Liver (tissue), 9 donors: ENCODE results near the gene ZSWIM6. TPM values are rescaled to one million over a fixed set of nuclear protein-coding genes. Genes with fewer than 3 reads are reported as not detected.
A peak's percentile ranks its signal among the peaks of the same experiment; 100 is the strongest.

Experiments used
- DNase-seq: peaks from one replicate; pipeline ENCODE4 v3.0.0-alpha.2; 2017; ENCODE audit warnings: low spot score
- H3K27ac ChIP-seq, 2 donors: one replicate each; pipeline ENCODE4 v1.7.0; 2013; ENCODE audit warnings: inconsistent platforms in 2 of 2, low read length in 2 of 2, control low read depth in 1 of 2, low read depth in 1 of 2, mild to moderate bottlenecking in 1 of 2
- H3K27me3 ChIP-seq, 4 donors: one replicate each; pipeline versions ENCODE4 v1.6.1 to v1.7.0; 2013; ENCODE audit warnings: low read length in 3 of 4, inconsistent platforms in 1 of 4, mild to moderate bottlenecking in 1 of 4, moderate library complexity in 1 of 4; ENCODE audit not compliant: control insufficient read depth in 4 of 4, insufficient read depth in 4 of 4
- H3K36me3 ChIP-seq, 4 donors: one replicate each; pipeline versions ENCODE4 v1.6.1 to v1.7.0; 2013; ENCODE audit warnings: low read length in 3 of 4, mild to moderate bottlenecking in 3 of 4, low read depth in 1 of 4, moderate library complexity in 1 of 4; ENCODE audit not compliant: control insufficient read depth in 4 of 4, insufficient read depth in 3 of 4
- H3K4me1 ChIP-seq, 4 donors: one replicate each; pipeline versions ENCODE4 v1.6.1 to v1.7.0; 2013; ENCODE audit warnings: low read length in 3 of 4, mild to moderate bottlenecking in 3 of 4, moderate library complexity in 1 of 4; ENCODE audit not compliant: control insufficient read depth in 4 of 4, insufficient read depth in 4 of 4
- H3K4me3 ChIP-seq, 3 donors: one replicate each; pipeline versions ENCODE4 v1.6.1 to v1.7.0; 2013; ENCODE audit warnings: low read length in 3 of 3, control low read depth in 1 of 3, low read depth in 1 of 3, mild to moderate bottlenecking in 1 of 3
- H3K9ac ChIP-seq, 2 donors: one replicate each; pipeline ENCODE4 v1.7.0; 2013; ENCODE audit warnings: low read length in 2 of 2, mild to moderate bottlenecking in 2 of 2, moderate library complexity in 2 of 2, control low read depth in 1 of 2, low read depth in 1 of 2
- H3K9me3 ChIP-seq, 4 donors: one replicate each; pipeline versions ENCODE4 v1.6.1 to v1.7.0; 2013; ENCODE audit warnings: low read length in 3 of 4; ENCODE audit not compliant: control insufficient read depth in 4 of 4
- ATF3 ChIP-seq: IDR thresholded peaks from 2 replicates; pipeline ENCODE4 v1.6.1; 2016; ENCODE audit warnings: antibody characterized with exemption
- CTCF ChIP-seq: fragments of 150-350 bp; IDR thresholded peaks from 2 replicates; pipeline ENCODE4 v1.5.1; 2017; ENCODE audit warnings: improper control_type of control experiment, low read depth, low read length; ENCODE audit not compliant: missing input control
- EGR1 ChIP-seq, 2 donors: IDR thresholded peaks; 2 replicates each; pipeline ENCODE4 v1.6.1; 2016 to 2018; ENCODE audit warnings: antibody characterized with exemption in 2 of 2, low read depth in 2 of 2
- FOXA1 ChIP-seq: IDR thresholded peaks from 2 replicates; pipeline ENCODE4 v1.6.1; 2016; ENCODE audit warnings: antibody characterized with exemption
- FOXA2 ChIP-seq: IDR thresholded peaks from 2 replicates; pipeline ENCODE4 v1.6.1; 2016; ENCODE audit warnings: antibody characterized with exemption
- GABPA ChIP-seq, 2 donors: IDR thresholded peaks in 1 of 2; conservative IDR thresholded peaks in 1 of 2; 2 replicates each; pipeline ENCODE4 v1.6.1; 2016; ENCODE audit warnings: antibody characterized with exemption in 2 of 2, mild to moderate bottlenecking in 1 of 2, moderate library complexity in 1 of 2
- HNF4A ChIP-seq, 2 donors: conservative IDR thresholded peaks; 2 replicates each; pipeline ENCODE4 v1.6.1; 2016; ENCODE audit warnings: antibody characterized with exemption in 2 of 2, mild to moderate bottlenecking in 2 of 2
- HNF4G ChIP-seq: IDR thresholded peaks from 2 replicates; pipeline ENCODE4 v1.6.1; 2016; ENCODE audit warnings: antibody characterized with exemption
- JUND ChIP-seq, 2 donors: IDR thresholded peaks; 2 replicates each; pipeline ENCODE4 v1.6.1; 2016; ENCODE audit warnings: antibody characterized with exemption in 2 of 2
- MAX ChIP-seq: IDR thresholded peaks from 2 replicates; pipeline ENCODE4 v1.6.1; 2016; ENCODE audit warnings: antibody characterized with exemption
- NR2F2 ChIP-seq: IDR thresholded peaks from 2 replicates; pipeline ENCODE4 v1.6.1; 2016; ENCODE audit warnings: antibody characterized with exemption
- RAD21 ChIP-seq, 2 donors: IDR thresholded peaks; 2 replicates each; pipeline ENCODE4 v1.6.1; 2016; ENCODE audit warnings: antibody characterized with exemption in 2 of 2, mild to moderate bottlenecking in 2 of 2
- REST ChIP-seq: IDR thresholded peaks from 2 replicates; pipeline ENCODE4 v1.6.1; 2016; ENCODE audit warnings: antibody characterized with exemption, mild to moderate bottlenecking
- RXRA ChIP-seq, 2 donors: IDR thresholded peaks; 2 replicates each; pipeline ENCODE4 v1.6.1; 2017 to 2018; ENCODE audit warnings: antibody characterized with exemption in 2 of 2, mild to moderate bottlenecking in 1 of 2
- SP1 ChIP-seq: IDR thresholded peaks from 2 replicates; pipeline ENCODE4 v1.6.1; 2018; ENCODE audit warnings: antibody characterized with exemption, mild to moderate bottlenecking
- TAF1 ChIP-seq: conservative IDR thresholded peaks from 2 replicates; pipeline ENCODE4 v1.6.1; 2016; ENCODE audit warnings: antibody characterized with exemption, mild to moderate bottlenecking
- YY1 ChIP-seq: IDR thresholded peaks from 2 replicates; pipeline ENCODE4 v1.6.1; 2016; ENCODE audit warnings: antibody characterized with exemption, mild to moderate bottlenecking
- ZBTB33 ChIP-seq: IDR thresholded peaks from 2 replicates; pipeline ENCODE4 v1.6.1; 2016; ENCODE audit warnings: antibody characterized with exemption
- WGBS: extraction: QIAGEN DNeasy Blood & Tissue Kit; methylation state at CpG from one replicate; pipeline ENCODE4 v1.1.7; 2013; 5-methylcytosine and 5-hydroxymethylcytosine counted together
- polyA plus RNA-seq, 2 donors: library from polyadenylated mRNA; stranded (reverse) in 1 of 2; unstranded in 1 of 2; fragments of 200-250 nt in 1 of 2; fragments of >200 nt in 1 of 2; fragmentation: Nextera tagmentation in 1 of 2; extraction: Ambion mirVana in 1 of 2; gene quantifications; one replicate each; pipeline versions ENCODE4 v1.2.1 to v1.2.3, GENCODE V29; 2013 to 2015
- total RNA-seq, 2 donors: library from RNA; depleted of rRNA; stranded (reverse); fragments of >200 nt; gene quantifications; one replicate each; pipeline ENCODE4 v1.2.3, GENCODE V29; 2014
- donor health status: healthy.
- donor health status: healthy.
- donor health status: healthy.
- donor health status: healthy.
- donor health status: healthy.

Gene ZSWIM6
- total and polyA plus RNA-seq, 4 donors: 1.3 to 5.2 (median 3.3) TPM

- TF ChIP-seq RXRA (IDR thresholded peaks at IDR 0.05) (peak; percentile 90 to 95), MAX (peak; percentile 99), CTCF (no peak), NR2F2 (peak; percentile 46)
Measured at GRCh38 chr5:61408476-61409168, 76.6 kb downstream of the ZSWIM6 start (continued).

- no peak for DNase-seq
Measured at GRCh38 chr5:61409568-61409967, 77.5 kb downstream of the ZSWIM6 start.

More at GRCh38 chr5:61409568-61409967, 77.5 kb downstream of the ZSWIM6 start:
- Histone ChIP-seq H3K9me3 (no peaks in the 10 kb centered on the region), H3K4me1 (peaks cover 0 to 29% (median 19%) of the 10 kb centered on the region in 4 donors), H3K36me3 (no peaks in the 10 kb centered on the region), H3K4me3 (no peak overlapping the region), H3K27me3 (no peaks in the 10 kb centered on the region), H3K9ac (peak overlapping the region in 1 of 2 donors; percentile 80), H3K27ac (no peak overlapping the region)
- no peak for TF ChIP-seq TAF1
- TF ChIP-seq FOXA2: no peak
- TF ChIP-seq CTCF: no peak
- TF ChIP-seq RXRA (IDR thresholded peaks at IDR 0.05): no peak
- no peak for TF ChIP-seq JUND (IDR thresholded peaks at IDR 0.05)
- TF ChIP-seq YY1: no peak
- TF ChIP-seq NR2F2: no peak
- no peak for TF ChIP-seq EGR1 (IDR thresholded peaks at IDR 0.05; ENCODE audit: low read depth in 2 of 2)
- no peak for TF ChIP-seq FOXA1
- TF ChIP-seq HNF4A (conservative IDR thresholded peaks at IDR 0.05): no peak
- no peak for TF ChIP-seq REST
- no peak for TF ChIP-seq RAD21 (IDR thresholded peaks at IDR 0.05)
- no peak for TF ChIP-seq ATF3
- no peak for TF ChIP-seq ZBTB33
- TF ChIP-seq SP1: no peak
- no peak for TF ChIP-seq GABPA (IDR thresholded peaks at IDR 0.05 in 1 of 2, conservative IDR thresholded peaks at IDR 0.05 in 1 of 2)
- no peak for TF ChIP-seq HNF4G
- TF ChIP-seq MAX: no peak
- WGBS: 53% methylated on average over 2 of the region's 2 CpGs
